Measurements from ENCODE around the gene EPB41L4A. TPM values are rescaled to one million over a fixed set of nuclear protein-coding genes. Genes with fewer than 3 reads are reported as not detected.

The EPB41L4A gene
- total RNA-seq, 1 experiment from 2014 or later, result not detected

GRCh38 chr5:112353678-112354077 lies 65.4 kb downstream of the EPB41L4A start:
- no peak for DNase-seq (ENCODE audit: low read depth)

- DNase-seq (ENCODE audit: low read depth), result no peak
Observed at GRCh38 chr5:112351225-112351624, 67.9 kb downstream of the EPB41L4A start.

DNA sequence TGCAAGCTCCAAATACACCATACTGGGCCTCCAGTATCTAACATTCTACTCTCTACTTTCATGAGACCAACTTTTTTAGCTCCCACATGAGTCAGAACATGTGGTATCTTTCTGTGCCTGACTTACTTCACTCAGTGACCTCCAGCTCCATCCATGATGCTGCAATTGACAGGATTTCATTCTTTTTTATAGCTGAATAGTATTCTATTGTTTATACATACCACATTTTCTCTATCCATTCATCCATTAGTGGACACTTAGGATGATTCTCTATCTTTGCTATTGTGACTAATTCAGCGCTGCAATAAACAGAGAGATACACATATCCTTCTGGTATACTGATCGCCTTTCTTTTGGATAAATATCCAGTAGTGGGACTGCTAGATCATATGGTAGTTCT lies 68.5 kb downstream of the EPB41L4A start:
- DNase-seq (ENCODE audit: low read depth), result no peak

DNA sequence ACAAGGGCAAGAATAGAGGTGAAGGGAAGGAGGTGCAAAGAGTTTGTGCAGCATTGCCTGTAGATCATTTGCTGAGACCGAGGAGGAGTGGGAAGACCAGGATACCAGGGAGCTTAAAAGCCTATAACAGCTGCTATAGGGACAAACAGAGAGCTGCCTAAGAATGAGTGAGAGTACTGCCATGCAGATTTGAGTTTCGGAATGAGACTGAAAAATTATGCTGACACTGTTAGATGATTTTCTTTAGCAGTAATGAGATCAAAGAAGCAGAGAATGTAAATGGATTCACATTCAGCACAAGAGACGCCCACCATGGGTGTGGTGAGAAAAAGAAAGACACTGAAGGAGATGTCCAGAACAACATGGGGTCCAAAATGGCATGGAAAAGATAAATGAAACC lies 69.7 kb downstream of the EPB41L4A start:
- DNase-seq (ENCODE audit: low read depth), result no peak

GRCh38 chr5:112348915-112349314 lies 70.2 kb downstream of the EPB41L4A start:
- no peak for DNase-seq (ENCODE audit: low read depth)

- no peak for DNase-seq (ENCODE audit: low read depth)
Observed at GRCh38 chr5:112348387-112348786, 70.7 kb downstream of the EPB41L4A start.

- DNase-seq (ENCODE audit: low read depth), result no peak
Observed at GRCh38 chr5:112346411-112347044, 72.5 kb downstream of the EPB41L4A start.

DNA sequence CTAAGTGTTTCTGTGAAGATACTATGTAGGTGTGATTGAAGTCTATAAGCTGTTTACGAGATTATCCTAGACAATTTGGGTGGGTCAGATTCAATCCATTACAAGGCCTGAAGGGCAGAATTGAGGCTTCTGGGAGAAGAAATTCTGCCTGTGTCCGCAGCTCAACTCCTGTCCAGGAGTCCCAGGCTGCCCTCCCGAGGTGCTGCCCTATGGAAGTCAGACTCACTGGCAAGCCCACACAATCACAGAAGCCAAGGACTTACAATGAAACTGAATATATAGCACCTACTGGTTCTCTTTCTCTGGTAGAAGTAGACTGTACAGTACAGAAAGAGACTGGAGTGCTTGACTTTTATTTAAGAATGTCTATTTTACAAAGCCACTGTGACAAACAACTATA lies 74.5 kb downstream of the EPB41L4A start:
- DNase-seq (ENCODE audit: low read depth), result no peak

DNA sequence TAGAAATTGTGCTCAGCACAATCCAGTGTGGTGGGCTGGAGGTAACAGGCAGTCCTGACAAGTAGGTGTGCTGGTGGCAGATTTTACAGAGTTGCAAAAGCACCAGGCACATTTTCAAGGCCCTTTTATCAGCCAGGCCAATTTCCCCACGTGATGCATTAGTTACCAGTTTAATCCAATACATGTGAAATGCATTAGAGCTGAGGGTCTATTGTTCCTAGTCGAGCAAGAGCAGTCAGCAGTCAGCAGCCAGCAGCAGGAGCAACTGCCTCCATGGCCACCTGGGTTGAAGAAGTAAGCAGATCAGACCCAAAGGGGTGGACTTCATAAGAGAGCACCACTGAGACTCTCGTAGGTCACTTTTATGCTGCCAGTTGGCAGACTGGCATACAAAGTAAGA lies 76.7 kb downstream of the EPB41L4A start:
- no peak for DNase-seq (ENCODE audit: low read depth)

- no peak for DNase-seq (ENCODE audit: low read depth)
Observed at GRCh38 chr5:112339761-112340160, 79.3 kb downstream of the EPB41L4A start.

- DNase-seq (ENCODE audit: low read depth), result peak; percentile 3
Observed at GRCh38 chr5:112338681-112339337, 80.3 kb downstream of the EPB41L4A start.

DNA sequence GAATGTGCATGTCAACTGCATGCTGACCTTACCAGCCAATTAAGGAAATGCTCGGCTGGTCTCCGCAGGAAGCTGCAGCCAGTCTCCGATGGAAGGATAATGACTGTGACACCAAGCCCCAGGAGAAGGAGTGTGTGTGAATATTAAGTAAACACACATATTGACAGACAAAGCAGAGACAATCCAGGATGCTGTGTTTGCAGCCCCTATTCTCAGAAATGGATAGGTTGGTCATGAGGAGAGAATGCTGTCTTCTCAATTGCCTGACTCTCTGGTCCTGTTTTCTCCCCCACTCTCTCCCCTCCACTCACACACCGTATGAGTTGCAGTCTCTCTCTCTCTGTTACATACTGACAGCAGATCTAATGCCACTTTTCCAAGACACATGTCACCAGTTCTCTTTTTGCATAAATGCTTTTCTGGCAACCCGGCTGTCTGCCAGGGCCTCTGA lies 85.7 kb downstream of the EPB41L4A start:
- no peak for DNase-seq (ENCODE audit: low read depth)

- no peak for DNase-seq (ENCODE audit: low read depth)
Observed at GRCh38 chr5:112331892-112332291, 87.2 kb downstream of the EPB41L4A start.

- no peak for DNase-seq (ENCODE audit: low read depth)
Observed at GRCh38 chr5:112329419-112330090, 89.5 kb downstream of the EPB41L4A start.

DNA sequence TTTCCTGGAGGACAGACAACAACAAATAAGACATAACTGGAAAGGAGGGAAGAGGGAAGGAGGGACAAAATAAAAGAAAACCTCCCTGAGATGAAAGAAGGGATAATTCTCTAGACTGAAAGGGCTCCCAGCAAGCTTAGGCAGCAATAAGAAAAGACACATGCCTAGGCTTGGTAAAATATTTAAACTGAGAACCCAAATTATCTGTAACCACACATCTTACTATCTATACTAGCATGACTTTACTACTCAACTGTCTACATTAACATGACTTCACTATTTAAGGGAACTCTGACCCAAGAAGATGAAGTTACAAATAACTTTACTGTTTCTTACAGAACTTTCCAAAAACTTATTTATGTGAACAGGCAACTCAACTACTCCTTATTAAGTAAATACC lies 95.9 kb downstream of the EPB41L4A start:
- DNase-seq (ENCODE audit: low read depth), result no peak

- DNase-seq (ENCODE audit: low read depth), result no peak
Observed at GRCh38 chr5:112320408-112320807, 98.7 kb downstream of the EPB41L4A start.

GRCh38 chr5:112318346-112318745 lies 100.7 kb downstream of the EPB41L4A start:
- DNase-seq (ENCODE audit: low read depth), result no peak

DNA sequence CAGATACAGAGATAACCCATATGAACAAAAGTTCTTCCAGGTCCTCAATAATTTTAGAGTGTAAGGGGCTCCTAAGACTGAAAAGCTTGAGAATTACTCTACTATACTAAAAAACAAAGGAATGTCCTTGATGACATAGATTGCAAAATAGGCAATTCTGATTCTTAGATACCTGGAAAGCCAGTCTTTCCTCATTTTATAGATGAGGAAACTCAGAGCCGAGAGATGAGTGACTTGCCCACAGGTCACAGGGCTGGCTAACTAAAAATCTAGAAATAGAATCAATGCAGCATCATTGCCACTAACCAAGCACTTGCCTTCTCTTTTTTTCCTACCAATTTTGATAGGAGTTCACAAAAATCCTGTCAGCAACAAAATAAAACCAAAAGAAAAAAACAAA lies 101.2 kb downstream of the EPB41L4A start:
- DNase-seq (ENCODE audit: low read depth), result no peak

DNA sequence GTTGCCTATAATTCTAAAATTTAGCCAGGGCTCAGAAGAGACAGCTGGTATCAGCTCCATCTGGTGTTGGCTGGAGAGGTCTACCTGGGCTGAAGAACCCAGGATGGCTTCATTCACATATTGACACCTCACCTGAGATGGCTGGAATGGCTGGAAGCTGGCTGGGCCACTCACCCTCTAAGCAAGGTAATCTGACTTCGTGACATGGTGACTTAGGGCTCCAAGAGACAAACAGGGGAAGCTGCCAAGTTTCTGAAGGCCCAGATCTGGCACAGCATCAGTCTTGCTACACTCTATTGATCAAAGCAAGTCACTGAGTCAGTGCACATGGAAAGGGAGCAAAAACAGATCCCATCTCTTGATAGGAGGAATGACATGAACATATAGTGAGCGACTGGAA lies 102.3 kb downstream of the EPB41L4A start:
- no peak for DNase-seq (ENCODE audit: low read depth)

- DNase-seq (ENCODE audit: low read depth), result no peak
Observed at GRCh38 chr5:112316006-112316405, 103.1 kb downstream of the EPB41L4A start.

GRCh38 chr5:112312295-112313275 lies 106.5 kb downstream of the EPB41L4A start:
- DNase-seq (ENCODE audit: low read depth), result no peak

- no peak for DNase-seq (ENCODE audit: low read depth)
Observed at GRCh38 chr5:112310746-112311145, 108.3 kb downstream of the EPB41L4A start.

Measured in LHCN-M2 (cell line).